ENCODE measurements around the gene PIK3CG. TPM values are rescaled to one million over a fixed set of nuclear protein-coding genes. Genes with fewer than 3 reads are reported as not detected.

Gene PIK3CG
- total and polyA plus RNA-seq, 9 donors = 2.0 to 4.3 (median 2.5) TPM

DNA sequence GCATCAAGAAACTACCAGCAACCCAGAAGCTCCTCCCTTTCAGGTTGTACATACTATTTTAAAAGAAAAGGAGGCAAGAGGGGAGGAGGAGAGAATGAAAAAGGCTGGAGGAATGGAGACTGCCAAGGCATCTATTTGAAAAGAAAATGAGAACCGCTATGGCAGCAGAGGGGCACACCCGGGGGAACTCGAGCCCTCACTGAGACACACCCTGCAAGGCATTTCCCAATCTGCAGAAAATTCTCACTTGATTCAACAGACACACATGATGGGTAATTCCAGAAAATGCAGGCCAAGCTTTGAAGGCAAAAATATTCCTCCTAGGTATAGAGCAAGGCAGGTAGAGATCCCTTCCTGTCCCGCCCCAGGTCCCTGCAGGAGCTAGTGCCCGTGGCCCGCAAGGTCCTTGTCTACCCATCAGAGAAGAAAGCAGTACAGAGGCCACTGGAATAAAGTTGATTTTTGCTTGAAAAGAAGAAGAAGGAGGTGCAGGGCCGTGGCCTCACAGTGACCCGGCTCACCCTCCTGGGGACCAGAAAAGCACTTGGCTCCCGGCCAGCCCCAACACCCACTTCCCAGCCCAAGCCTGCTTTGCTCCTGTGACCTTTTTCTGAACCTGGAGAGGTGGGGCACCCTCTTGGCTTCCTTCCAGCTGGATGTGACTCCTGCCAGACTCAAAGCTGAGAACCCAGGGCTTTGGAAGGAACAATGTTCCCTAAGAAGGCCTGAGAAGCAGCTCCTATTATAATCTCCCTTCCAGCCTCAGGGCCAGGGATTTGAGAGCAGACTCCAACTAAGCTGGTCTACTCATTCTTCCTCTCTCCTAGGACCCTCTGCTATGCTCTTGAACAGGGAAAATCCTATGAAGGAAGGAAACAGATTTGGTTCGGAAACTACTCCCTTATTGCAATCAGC lies 6.2 kb upstream of the PIK3CG start:
- WGBS (ENCODE audit: insufficient coverage) = 76% methylated on average over 4 of the region's 10 CpGs
- H3K36me3 ChIP-seq (ENCODE audit: control insufficient read depth, insufficient read depth, low read length) = no peaks in the 10 kb centered on the region
- no peak overlapping the region for H3K4me3 ChIP-seq (ENCODE audit: low read length)
- peak; percentile 62 for DNase-seq
- no peaks in the 10 kb centered on the region for H3K9me3 ChIP-seq (replicated peaks; ENCODE audit: control insufficient read depth, low read depth, low read length)
- peak overlapping the region; percentile 25 for H3K27ac ChIP-seq (ENCODE audit: low read length)
- no peaks in the 10 kb centered on the region for H3K27me3 ChIP-seq (ENCODE audit: control insufficient read depth, insufficient read depth, low read length)
- peaks cover 8% of the 10 kb centered on the region for H3K4me1 ChIP-seq (ENCODE audit: control insufficient read depth, insufficient read depth, low read length)

DNA sequence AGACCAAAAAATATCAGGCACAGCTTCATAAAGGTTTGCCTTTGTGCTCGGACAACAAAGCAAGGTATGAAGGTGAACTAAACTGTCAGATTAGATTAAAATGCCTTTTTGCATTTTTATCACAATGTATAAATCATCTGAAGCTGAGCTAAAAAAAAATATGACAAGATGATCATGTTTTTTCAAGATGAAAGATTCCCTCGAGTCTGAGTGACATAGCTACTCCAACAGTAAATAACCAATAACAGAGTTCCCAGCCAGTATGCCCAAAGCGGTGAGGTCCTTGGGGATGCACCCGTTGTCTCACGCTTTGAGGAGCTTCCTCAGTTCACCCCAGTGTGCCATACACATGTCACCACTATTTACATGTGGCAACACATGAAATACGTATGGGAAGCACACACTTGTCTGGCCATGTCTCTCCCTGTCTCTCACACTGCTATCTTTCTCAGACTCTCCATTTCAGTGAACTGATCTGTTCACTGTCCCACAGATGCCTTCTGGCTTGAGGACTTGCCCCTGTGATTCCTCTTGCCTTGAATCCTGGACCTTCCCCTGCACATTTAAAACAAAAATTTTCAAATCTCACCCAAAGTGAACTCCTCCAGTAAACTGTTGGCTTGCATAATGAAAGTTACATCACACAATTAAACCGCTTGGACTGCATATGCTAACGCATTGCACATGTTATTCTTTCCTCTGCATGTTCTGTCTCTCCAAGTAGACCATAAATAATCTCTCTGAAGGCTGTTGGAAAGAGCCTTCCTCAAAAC lies 2.6 kb upstream of the PIK3CG start:
- Histone ChIP-seq H3K27me3 (ENCODE audit: control insufficient read depth, insufficient read depth, low read length) (no peaks in the 10 kb centered on the region), H3K4me3 (ENCODE audit: low read length) (no peak overlapping the region), H3K36me3 (ENCODE audit: control insufficient read depth, insufficient read depth, low read length) (no peaks in the 10 kb centered on the region), H3K27ac (ENCODE audit: low read length) (no peak overlapping the region), H3K4me1 (ENCODE audit: control insufficient read depth, insufficient read depth, low read length) (peaks cover 8% of the 10 kb centered on the region), H3K9me3 (replicated peaks; ENCODE audit: control insufficient read depth, low read depth, low read length) (no peaks in the 10 kb centered on the region)
- DNase-seq = peak; percentile 72
- WGBS (ENCODE audit: insufficient coverage) = 77% methylated on average over 4 of the region's 8 CpGs

DNA sequence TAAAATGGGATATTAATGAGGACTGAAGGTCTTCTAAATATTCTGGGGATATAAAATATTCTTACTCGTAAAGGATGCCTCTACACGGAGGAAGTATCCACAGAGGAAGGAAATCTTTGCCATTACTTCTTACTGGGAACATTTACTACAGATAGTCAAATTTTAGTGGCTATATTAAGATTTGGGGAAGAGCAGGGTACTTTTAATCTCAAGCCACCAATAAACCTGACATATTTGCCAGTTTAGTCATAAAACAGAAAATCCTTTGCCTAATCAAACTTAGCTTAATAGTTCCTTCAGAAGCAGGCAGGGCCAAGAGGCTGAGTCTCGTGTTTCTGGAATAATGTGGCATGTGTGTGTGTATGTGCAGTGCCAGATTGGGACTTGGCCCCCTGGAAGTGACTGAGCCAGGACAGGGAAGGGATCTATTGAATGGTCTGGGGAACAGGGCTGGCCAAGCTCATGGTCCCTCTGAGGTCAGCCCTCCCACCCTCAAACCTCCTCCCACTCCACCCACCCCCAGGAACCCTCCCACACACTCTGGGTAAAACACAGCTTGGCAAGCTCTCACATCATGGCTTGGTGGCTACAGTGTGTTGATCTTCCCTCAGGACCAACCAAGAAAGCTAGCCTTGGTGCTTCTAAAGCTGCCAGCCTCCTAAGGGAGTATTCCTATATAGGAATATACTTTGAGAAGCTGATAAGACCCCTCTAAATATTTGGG lies 1.6 kb upstream of the PIK3CG start:
- DNase-seq = no peak
- Histone ChIP-seq H3K36me3 (ENCODE audit: control insufficient read depth, insufficient read depth, low read length) (no peaks in the 10 kb centered on the region), H3K4me3 (ENCODE audit: low read length) (no peak overlapping the region), H3K9me3 (replicated peaks; ENCODE audit: control insufficient read depth, low read depth, low read length) (no peaks in the 10 kb centered on the region), H3K27ac (ENCODE audit: low read length) (no peak overlapping the region), H3K27me3 (ENCODE audit: control insufficient read depth, insufficient read depth, low read length) (no peaks in the 10 kb centered on the region), H3K4me1 (ENCODE audit: control insufficient read depth, insufficient read depth, low read length) (peaks cover 8% of the 10 kb centered on the region)
- no CpG with 5 or more reads among the region's 3 CpGs for WGBS (ENCODE audit: insufficient coverage)

DNA sequence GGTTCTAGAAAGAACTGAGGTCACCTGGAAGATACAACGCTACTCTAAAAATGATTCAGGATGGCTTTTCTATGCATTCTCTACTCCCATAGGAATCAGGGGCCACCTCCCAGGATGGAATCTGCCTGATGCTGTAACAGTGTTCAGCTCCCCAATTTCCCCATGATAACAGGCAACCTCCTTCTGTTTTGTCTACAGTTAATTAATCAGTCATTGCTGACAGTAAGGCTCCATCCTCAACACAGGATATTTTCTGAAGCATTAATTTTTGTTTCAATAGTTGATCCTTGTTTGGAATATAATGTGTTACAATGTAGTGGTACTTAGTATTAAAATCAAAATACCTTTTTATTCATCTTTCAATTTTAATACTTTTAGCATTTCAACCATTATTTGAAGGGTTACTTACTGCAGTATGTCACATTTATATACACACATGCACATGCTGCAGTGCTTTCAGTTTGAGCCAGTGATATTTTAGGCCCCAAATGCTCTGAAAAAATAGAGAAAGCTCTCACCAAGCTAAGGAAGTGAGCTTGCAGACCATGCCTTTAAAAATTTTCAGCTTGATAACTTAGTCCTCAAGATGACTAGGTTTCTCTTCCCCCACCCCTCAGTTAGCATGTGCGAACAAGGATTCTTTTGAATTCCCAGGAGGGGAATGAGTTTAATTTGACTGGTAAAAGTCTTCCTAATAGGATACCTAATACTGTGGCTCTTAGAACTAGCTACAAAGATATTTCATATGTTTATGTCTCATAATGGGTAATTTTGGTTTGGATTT lies 592 bp upstream of the PIK3CG start:
- H3K4me1 ChIP-seq (ENCODE audit: control insufficient read depth, insufficient read depth, low read length) = peaks cover under 1% of the 10 kb centered on the region
- peak; percentile 28 for DNase-seq
- H3K27ac ChIP-seq (ENCODE audit: low read length) = peak overlapping the region; percentile 23
- no peaks in the 10 kb centered on the region for H3K36me3 ChIP-seq (ENCODE audit: control insufficient read depth, insufficient read depth, low read length)
- no peak overlapping the region for H3K4me3 ChIP-seq (ENCODE audit: low read length)
- H3K27me3 ChIP-seq (ENCODE audit: control insufficient read depth, insufficient read depth, low read length) = no peaks in the 10 kb centered on the region
- H3K9me3 ChIP-seq (replicated peaks; ENCODE audit: control insufficient read depth, low read depth, low read length) = no peaks in the 10 kb centered on the region
- 83% methylated on average over 1 of the region's 2 CpGs for WGBS (ENCODE audit: insufficient coverage)

DNA sequence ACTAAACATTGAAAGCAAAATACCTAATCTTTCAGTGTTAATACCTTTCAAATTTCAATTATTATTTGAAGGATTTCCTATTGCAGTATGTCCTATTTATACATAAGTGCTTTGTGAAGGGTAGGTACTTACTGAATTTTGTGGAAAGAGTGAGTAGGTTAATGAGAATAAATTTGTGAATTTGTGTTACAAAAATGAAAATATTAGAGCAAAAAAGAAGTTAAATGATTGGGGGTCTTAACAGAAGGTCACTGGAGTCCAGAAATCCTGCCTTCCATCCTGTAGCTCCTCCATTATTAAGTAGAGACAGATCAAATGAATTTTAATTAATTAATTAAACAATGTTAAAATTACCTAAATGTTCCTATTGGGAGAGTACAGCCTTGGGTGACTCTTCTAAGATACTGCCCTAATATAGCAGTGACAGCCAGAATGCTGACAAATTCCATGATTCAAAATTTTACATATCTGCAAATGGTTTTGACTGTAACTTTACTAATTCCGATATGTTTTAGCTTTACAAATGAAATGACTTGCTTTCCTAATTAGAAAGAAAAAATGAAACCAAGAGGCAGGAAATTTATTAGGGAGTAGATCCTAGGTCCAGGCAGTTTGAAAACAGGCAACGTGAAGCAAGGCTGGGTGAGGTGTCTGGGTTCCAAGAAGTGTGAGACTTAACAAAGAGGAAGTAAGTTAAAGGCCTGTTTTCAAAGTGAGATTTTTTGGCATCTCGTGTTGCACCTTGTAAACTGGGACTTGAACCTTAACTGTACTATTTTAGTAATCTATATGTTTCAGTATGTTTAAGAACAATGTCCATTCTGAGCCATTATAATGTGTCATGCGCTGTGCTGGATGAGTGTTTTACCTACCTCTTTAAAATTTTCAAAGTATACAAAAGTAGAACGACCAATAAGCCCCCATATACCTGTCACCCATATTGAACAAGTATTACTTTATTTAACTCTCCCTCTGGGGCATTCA lies 1.5 kb downstream of the PIK3CG start:
- H3K27ac ChIP-seq (ENCODE audit: low read length) = peak overlapping the region; percentile 32
- DNase-seq = peak; percentile 20
- H3K4me1 ChIP-seq (ENCODE audit: control insufficient read depth, insufficient read depth, low read length) = no peaks in the 10 kb centered on the region
- H3K27me3 ChIP-seq (ENCODE audit: control insufficient read depth, insufficient read depth, low read length) = no peaks in the 10 kb centered on the region
- H3K36me3 ChIP-seq (ENCODE audit: control insufficient read depth, insufficient read depth, low read length) = no peaks in the 10 kb centered on the region
- 18% methylated on average over 1 of the region's 5 CpGs for WGBS (ENCODE audit: insufficient coverage)
- H3K4me3 ChIP-seq (ENCODE audit: low read length) = peak overlapping the region; percentile 21
- no peaks in the 10 kb centered on the region for H3K9me3 ChIP-seq (replicated peaks; ENCODE audit: control insufficient read depth, low read depth, low read length)

DNA sequence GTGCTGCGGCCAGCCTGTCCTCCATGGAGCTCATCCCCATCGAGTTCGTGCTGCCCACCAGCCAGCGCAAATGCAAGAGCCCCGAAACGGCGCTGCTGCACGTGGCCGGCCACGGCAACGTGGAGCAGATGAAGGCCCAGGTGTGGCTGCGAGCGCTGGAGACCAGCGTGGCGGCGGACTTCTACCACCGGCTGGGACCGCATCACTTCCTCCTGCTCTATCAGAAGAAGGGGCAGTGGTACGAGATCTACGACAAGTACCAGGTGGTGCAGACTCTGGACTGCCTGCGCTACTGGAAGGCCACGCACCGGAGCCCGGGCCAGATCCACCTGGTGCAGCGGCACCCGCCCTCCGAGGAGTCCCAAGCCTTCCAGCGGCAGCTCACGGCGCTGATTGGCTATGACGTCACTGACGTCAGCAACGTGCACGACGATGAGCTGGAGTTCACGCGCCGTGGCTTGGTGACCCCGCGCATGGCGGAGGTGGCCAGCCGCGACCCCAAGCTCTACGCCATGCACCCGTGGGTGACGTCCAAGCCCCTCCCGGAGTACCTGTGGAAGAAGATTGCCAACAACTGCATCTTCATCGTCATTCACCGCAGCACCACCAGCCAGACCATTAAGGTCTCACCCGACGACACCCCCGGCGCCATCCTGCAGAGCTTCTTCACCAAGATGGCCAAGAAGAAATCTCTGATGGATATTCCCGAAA lies 2.7 kb downstream of the PIK3CG start:
- Histone ChIP-seq H3K9me3 (replicated peaks; ENCODE audit: control insufficient read depth, low read depth, low read length) (no peaks in the 10 kb centered on the region), H3K36me3 (ENCODE audit: control insufficient read depth, insufficient read depth, low read length) (no peaks in the 10 kb centered on the region), H3K4me3 (ENCODE audit: low read length) (no peak overlapping the region), H3K27me3 (ENCODE audit: control insufficient read depth, insufficient read depth, low read length) (no peaks in the 10 kb centered on the region), H3K27ac (ENCODE audit: low read length) (no peak overlapping the region), H3K4me1 (ENCODE audit: control insufficient read depth, insufficient read depth, low read length) (no peaks in the 10 kb centered on the region)
- WGBS (ENCODE audit: insufficient coverage) = 94% methylated on average over 54 of the region's 54 CpGs
- no peak for DNase-seq

DNA sequence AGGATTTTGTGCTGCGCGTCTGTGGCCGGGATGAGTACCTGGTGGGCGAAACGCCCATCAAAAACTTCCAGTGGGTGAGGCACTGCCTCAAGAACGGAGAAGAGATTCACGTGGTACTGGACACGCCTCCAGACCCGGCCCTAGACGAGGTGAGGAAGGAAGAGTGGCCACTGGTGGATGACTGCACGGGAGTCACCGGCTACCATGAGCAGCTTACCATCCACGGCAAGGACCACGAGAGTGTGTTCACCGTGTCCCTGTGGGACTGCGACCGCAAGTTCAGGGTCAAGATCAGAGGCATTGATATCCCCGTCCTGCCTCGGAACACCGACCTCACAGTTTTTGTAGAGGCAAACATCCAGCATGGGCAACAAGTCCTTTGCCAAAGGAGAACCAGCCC lies 3.3 kb downstream of the PIK3CG start:
- no peak overlapping the region for H3K4me3 ChIP-seq (ENCODE audit: low read length)
- no peaks in the 10 kb centered on the region for H3K9me3 ChIP-seq (replicated peaks; ENCODE audit: control insufficient read depth, low read depth, low read length)
- no peak for DNase-seq
- 97% methylated on average over 17 of the region's 20 CpGs for WGBS (ENCODE audit: insufficient coverage)
- H3K27me3 ChIP-seq (ENCODE audit: control insufficient read depth, insufficient read depth, low read length) = no peaks in the 10 kb centered on the region
- H3K4me1 ChIP-seq (ENCODE audit: control insufficient read depth, insufficient read depth, low read length) = no peaks in the 10 kb centered on the region
- no peak overlapping the region for H3K27ac ChIP-seq (ENCODE audit: low read length)
- no peaks in the 10 kb centered on the region for H3K36me3 ChIP-seq (ENCODE audit: control insufficient read depth, insufficient read depth, low read length)

DNA sequence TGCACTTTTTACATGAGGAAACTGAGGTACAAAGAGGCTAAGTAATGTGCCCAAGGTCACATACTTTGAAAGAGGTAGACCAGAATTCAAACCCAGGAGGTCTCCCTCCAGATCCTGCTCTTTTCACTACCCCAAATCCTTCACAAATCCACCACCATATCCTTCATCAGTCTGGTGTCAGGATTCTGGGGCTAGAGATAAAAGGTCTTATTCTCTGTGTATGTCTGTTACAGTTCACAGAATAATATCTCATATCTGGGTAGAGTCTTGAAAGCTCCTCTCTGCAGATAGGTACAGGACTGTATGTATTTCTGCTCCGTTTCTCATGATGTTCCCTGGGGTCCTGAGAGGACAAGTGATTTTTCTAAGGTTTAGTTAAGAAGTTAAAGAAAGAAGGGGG lies 4.9 kb downstream of the PIK3CG start:
- no peak overlapping the region for H3K4me3 ChIP-seq (ENCODE audit: low read length)
- H3K27ac ChIP-seq (ENCODE audit: low read length) = no peak overlapping the region
- H3K9me3 ChIP-seq (replicated peaks; ENCODE audit: control insufficient read depth, low read depth, low read length) = no peaks in the 10 kb centered on the region
- no CpG with 5 or more reads among the region's 1 CpG for WGBS (ENCODE audit: insufficient coverage)
- DNase-seq = no peak
- no peaks in the 10 kb centered on the region for H3K36me3 ChIP-seq (ENCODE audit: control insufficient read depth, insufficient read depth, low read length)
- no peaks in the 10 kb centered on the region for H3K4me1 ChIP-seq (ENCODE audit: control insufficient read depth, insufficient read depth, low read length)
- H3K27me3 ChIP-seq (ENCODE audit: control insufficient read depth, insufficient read depth, low read length) = no peaks in the 10 kb centered on the region

Measured in muscle of leg (tissue), 11 donors.